ENCODE results near the gene SLC51A. TPM values are rescaled to one million over a fixed set of nuclear protein-coding genes. Genes with fewer than 3 reads are reported as not detected.
A peak's percentile ranks its signal among the peaks of the same experiment; 100 is the strongest.

SLC51A gene
- total and polyA plus RNA-seq, 2 of the 13 experiments (the other 11 are each of a cell fraction or from before 2014, with no cell fraction given), result 4.3 to 48.8 TPM

DNA sequence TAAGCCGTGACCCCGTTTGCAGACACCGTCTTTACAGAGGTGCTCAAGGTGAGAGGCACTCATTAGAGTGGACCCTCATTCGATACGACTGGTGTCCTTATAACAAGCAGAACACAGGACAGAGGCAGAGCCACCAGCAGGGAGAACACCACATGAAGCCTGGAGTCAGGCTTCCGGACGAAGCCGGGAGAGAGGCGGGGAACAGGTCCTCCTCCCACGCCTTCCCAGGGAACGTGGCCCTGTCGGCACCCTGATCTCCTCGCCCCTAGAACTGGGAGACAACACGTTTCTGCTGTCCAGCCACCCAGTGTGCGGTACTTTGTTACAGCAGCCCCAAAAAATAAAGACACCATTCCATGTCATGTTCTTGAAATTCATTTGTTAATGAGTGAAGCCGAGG is 38.8 kb upstream of the SLC51A start:
- ATAC-seq (peak; percentile 84), FAIRE-seq (no peak), DNase-seq (ENCODE audit: low spot score) (peak; percentile 30)
- Histone ChIP-seq H2AFZ (ENCODE audit: low read length) (no peak overlapping the region), H4K20me1 (ENCODE audit: insufficient read depth, low read length) (no peaks in the 10 kb centered on the region), H3K4me1 (ENCODE audit: insufficient read depth, low read length) (peaks cover 26% of the 10 kb centered on the region), H3K4me2 (ENCODE audit: low read depth, low read length) (peak overlapping the region; percentile 51), H3K9ac (ENCODE audit: insufficient read depth, low read depth, low read length) (no peak overlapping the region), H3K27ac (ENCODE audit: extremely low read length, insufficient read depth, low read length) (no peak overlapping the region), H3K36me3 (replicated peaks in 1 of 2; ENCODE audit: control insufficient read depth in 1 of 2, insufficient read depth in 2 of 2, low read length in 2 of 2) (no peaks in the 10 kb centered on the region), H3K27me3 (ENCODE audit: control insufficient read depth in 1 of 2, insufficient read depth in 2 of 2, low read length in 2 of 2) (peaks cover 0 to 16% of the 10 kb centered on the region in 2 experiments; a peak in 1 of 5 replicates), H3K4me3 (replicated peaks in 1 of 3; ENCODE audit: insufficient read depth in 1 of 3, low read depth in 2 of 3, low read length in 3 of 3) (peak overlapping the region in 1 of 3 experiments; percentile 33; a peak in 1 of 6 replicates), H3K79me2 (ENCODE audit: insufficient read depth, low read length) (no peaks in the 10 kb centered on the region), H3K9me3 (ENCODE audit: low read length) (no peaks in the 10 kb centered on the region)
- in situ Hi-C loops (cut with HindIII; ENCODE audit: extremely low pct_ligation_motif_present, low pct_unique_long_range_greater_than_20kb) (no loop called here), intact Hi-C loops (cut with micrococcal nuclease; ENCODE audit: unreplicated experiment) (loop anchor here (10.0 kb wide), 1 partner anchor 53 kb away; no protein-coding TSS in a partner anchor)
- no TSS peak for BruUV-seq (replicated peaks)
- 26% methylated on average over 8 of the region's 16 CpGs for WGBS (ENCODE audit: low lambda C conversion rate)
- ChIA-PET CTCF (ENCODE audit: low intra/inter-chr PET ratio, low total read pairs) (no interaction called here), POLR2A (no interaction called here)
- TF ChIP-seq RNF2 (conservative IDR thresholded peaks at IDR 0.05; ENCODE audit: low read depth) (no peak), NFE2 (CRISPR knock-in tag; IDR thresholded peaks at IDR 0.05) (no peak), ZNF224 (CRISPR knock-in tag; IDR thresholded peaks at IDR 0.05) (no peak), ETV5 (CRISPR knock-in tag; IDR thresholded peaks at IDR 0.05; ENCODE audit: borderline replicate concordance) (peak; percentile 54; the same call in 1 of the 2 replicates), MYC (CRISPR knock-in tag; IDR thresholded peaks at IDR 0.05; ENCODE audit: borderline replicate concordance) (peak; percentile 30; the same call in 1 of the 2 replicates), ZBTB38 (CRISPR knock-in tag; IDR thresholded peaks at IDR 0.05) (0 out of 2 replicates have a peak, but pooled peaks have one; percentile 20), SAP130 (CRISPR knock-in tag; IDR thresholded peaks at IDR 0.05; ENCODE audit: low read depth) (0 out of 2 replicates have a peak, but pooled peaks have one; percentile 15), ZNF326 (CRISPR knock-in tag; IDR thresholded peaks at IDR 0.05; ENCODE audit: borderline replicate concordance) (no peak), DNMT1 (CRISPR knock-in tag; IDR thresholded peaks at IDR 0.05) (no peak), NPAS2 (CRISPR knock-in tag; IDR thresholded peaks at IDR 0.05; ENCODE audit: borderline replicate concordance) (no peak), JUND (CRISPR knock-in tag; IDR thresholded peaks at IDR 0.05) (no peak)
- TF ChIP-seq, protein P1, sequence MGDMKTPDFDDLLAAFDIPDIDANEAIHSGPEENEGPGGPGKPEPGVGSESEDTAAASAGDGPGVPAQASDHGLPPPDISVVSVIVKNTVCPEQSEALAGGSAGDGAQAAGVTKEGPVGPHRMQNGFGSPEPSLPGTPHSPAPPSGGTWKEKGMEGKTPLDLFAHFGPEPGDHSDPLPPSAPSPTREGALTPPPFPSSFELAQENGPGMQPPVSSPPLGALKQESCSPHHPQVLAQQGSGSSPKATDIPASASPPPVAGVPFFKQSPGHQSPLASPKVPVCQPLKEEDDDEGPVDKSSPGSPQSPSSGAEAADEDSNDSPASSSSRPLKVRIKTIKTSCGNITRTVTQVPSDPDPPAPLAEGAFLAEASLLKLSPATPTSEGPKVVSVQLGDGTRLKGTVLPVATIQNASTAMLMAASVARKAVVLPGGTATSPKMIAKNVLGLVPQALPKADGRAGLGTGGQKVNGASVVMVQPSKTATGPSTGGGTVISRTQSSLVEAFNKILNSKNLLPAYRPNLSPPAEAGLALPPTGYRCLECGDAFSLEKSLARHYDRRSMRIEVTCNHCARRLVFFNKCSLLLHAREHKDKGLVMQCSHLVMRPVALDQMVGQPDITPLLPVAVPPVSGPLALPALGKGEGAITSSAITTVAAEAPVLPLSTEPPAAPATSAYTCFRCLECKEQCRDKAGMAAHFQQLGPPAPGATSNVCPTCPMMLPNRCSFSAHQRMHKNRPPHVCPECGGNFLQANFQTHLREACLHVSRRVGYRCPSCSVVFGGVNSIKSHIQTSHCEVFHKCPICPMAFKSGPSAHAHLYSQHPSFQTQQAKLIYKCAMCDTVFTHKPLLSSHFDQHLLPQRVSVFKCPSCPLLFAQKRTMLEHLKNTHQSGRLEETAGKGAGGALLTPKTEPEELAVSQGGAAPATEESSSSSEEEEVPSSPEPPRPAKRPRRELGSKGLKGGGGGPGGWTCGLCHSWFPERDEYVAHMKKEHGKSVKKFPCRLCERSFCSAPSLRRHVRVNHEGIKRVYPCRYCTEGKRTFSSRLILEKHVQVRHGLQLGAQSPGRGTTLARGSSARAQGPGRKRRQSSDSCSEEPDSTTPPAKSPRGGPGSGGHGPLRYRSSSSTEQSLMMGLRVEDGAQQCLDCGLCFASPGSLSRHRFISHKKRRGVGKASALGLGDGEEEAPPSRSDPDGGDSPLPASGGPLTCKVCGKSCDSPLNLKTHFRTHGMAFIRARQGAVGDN (CRISPR knock-in tag; IDR thresholded peaks at IDR 0.05), result peak; percentile 49
- TF ChIP-seq, protein P2, sequence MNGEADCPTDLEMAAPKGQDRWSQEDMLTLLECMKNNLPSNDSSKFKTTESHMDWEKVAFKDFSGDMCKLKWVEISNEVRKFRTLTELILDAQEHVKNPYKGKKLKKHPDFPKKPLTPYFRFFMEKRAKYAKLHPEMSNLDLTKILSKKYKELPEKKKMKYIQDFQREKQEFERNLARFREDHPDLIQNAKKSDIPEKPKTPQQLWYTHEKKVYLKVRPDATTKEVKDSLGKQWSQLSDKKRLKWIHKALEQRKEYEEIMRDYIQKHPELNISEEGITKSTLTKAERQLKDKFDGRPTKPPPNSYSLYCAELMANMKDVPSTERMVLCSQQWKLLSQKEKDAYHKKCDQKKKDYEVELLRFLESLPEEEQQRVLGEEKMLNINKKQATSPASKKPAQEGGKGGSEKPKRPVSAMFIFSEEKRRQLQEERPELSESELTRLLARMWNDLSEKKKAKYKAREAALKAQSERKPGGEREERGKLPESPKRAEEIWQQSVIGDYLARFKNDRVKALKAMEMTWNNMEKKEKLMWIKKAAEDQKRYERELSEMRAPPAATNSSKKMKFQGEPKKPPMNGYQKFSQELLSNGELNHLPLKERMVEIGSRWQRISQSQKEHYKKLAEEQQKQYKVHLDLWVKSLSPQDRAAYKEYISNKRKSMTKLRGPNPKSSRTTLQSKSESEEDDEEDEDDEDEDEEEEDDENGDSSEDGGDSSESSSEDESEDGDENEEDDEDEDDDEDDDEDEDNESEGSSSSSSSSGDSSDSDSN (CRISPR knock-in tag; IDR thresholded peaks at IDR 0.05), result 0 out of 2 replicates have a peak, but pooled peaks have one; percentile 28
